DMS53 treated with DMSO at 0.1 percent for 48 hours (cell line): ENCODE measurements around the gene ARID4B.
"Not testable (repeated sequence)": the region's sequence is repeated elsewhere in the genome, so short reads cannot be mapped to it uniquely, and the experiment has no call there.

Experiments
- DNase-seq: peaks from one replicate; lab custom pipeline; 2025; ENCODE audit not compliant: unreplicated experiment; lab: John Stamatoyannopoulos, UW

ARID4B gene, protein sequence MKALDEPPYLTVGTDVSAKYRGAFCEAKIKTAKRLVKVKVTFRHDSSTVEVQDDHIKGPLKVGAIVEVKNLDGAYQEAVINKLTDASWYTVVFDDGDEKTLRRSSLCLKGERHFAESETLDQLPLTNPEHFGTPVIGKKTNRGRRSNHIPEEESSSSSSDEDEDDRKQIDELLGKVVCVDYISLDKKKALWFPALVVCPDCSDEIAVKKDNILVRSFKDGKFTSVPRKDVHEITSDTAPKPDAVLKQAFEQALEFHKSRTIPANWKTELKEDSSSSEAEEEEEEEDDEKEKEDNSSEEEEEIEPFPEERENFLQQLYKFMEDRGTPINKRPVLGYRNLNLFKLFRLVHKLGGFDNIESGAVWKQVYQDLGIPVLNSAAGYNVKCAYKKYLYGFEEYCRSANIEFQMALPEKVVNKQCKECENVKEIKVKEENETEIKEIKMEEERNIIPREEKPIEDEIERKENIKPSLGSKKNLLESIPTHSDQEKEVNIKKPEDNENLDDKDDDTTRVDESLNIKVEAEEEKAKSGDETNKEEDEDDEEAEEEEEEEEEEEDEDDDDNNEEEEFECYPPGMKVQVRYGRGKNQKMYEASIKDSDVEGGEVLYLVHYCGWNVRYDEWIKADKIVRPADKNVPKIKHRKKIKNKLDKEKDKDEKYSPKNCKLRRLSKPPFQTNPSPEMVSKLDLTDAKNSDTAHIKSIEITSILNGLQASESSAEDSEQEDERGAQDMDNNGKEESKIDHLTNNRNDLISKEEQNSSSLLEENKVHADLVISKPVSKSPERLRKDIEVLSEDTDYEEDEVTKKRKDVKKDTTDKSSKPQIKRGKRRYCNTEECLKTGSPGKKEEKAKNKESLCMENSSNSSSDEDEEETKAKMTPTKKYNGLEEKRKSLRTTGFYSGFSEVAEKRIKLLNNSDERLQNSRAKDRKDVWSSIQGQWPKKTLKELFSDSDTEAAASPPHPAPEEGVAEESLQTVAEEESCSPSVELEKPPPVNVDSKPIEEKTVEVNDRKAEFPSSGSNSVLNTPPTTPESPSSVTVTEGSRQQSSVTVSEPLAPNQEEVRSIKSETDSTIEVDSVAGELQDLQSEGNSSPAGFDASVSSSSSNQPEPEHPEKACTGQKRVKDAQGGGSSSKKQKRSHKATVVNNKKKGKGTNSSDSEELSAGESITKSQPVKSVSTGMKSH (N-terminal part only)

DNA sequence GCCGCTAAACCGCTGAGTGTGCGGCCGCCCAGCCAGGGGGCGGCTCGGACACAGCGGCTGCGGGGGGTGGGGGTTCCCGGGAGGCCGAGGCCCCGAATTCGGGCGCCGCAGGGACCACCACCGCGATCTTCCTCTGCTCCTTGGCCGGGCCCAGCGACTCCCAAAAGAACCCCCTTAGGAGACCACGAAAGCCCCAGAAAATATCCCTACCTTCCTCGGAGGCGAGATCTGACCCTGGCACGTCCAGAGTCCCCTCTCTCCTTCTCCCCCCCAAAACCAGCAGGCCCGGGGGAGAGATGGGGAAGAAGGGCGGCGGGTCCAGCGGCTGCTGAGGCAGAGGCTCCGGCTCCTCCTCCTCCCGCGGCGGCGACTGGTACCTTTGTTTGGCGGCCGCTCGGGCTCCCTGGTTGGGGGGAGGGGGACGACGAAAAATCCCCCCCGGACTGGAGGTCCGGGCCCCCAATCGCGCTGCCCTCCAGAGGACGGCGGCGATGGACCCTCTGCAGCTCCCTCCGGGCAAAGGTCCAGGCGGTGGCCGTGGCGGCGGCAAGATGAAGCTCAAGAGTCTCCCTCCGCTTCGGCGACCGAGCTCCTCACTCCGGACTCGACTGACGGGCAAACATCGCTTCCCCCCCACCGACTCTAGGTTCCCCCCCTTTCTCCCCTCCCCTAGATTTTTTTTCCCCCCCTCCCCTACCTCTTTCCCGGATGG, at the start of gene ARID4B:
Gene ARID4B, minus strand, starts transcription at position 621 of the 712 bp plus-strand sequence. CDS start 1,260 bp downstream, outside the sequence.
- DNase-seq, result no peak

DNA sequence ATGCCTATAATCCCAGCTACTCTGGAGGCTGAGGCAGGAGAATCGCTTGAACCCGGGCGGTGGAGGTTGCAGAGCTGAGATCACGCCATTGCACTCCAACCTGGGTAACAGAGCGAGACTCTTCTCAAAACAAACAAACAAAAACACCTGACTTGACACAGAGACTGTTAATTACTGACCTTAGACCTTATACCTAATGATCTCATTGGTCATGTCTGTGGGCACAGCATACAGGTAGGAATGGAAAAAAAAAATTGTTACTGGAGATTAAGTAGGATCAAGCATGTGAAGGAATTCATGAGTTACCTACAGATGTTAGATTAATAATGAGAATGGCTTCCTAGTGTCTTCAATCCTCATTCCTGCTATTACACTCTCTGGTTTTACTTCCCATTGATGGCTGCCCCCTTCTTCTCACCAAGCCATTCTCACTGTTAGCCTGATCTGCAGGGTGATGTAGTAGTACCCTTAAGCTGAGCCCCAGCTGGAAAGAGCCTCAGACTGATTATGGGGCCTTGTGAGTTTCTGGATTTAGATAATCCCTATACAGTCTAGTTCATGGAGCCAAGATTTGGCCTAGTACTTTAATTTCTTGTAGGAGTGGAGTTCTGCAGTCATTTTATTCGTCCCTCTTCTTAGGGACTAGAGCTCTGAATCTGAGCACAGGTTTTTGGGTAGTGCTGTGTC, 48.1 kb upstream of the ARID4B start:
- DNase-seq, result no peak

DNA sequence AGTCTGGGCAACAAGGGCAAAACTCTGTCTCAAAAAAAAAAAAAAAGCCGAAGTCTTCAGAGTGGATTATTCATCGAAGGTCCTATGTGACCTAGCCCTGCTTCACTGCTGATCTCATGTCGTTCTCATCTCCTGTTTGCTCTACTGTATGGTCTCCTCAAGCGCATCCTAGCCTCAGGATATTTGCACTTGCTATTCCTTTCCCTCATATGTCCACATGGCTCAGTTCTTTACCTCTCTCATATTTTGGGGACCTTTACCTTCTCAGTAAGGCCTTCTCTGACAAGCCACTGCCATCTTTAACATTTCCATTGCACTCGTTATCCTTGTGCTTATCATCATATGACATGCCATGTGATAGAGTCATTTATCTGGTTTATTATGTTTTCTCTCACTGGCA, 41.8 kb upstream of the ARID4B start:
- DNase-seq, result no peak

GRCh38 chr1:235368428-235368827, 40.4 kb upstream of the ARID4B start:
- DNase-seq, result no peak

- DNase-seq, result peak; percentile 97
Measured at GRCh38 chr1:235367000-235367908, 39.3 kb upstream of the ARID4B start, which contains the start of gene TBCE. TSS of gene TBCE (plus strand) at chr1:235367427. CDS start at chr1:235380050, 12,623 bp downstream.

- DNase-seq, result no peak
Measured at GRCh38 chr1:235366286-235366685, 38.3 kb upstream of the ARID4B start.

DNA sequence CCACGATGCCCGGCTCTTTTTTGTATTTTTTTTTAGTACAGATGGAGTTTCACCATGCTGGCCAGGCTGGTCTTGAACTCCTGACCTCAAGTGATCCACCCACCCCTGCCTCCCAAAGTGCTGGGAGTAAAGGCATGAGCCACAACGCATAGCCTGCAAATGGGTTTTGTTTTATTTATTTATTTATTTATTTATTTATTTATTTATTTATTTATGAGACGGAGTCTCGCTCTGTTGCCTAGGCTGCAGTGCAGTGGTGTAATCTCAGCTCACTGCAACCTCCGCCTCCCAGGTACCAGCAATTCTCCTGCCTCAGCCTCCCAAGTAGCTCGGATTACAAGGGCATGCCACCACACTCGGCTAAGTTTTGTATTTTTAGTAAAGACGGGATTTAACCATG, 36.2 kb upstream of the ARID4B start:
- DNase-seq, result not testable (repeated sequence)

DNA sequence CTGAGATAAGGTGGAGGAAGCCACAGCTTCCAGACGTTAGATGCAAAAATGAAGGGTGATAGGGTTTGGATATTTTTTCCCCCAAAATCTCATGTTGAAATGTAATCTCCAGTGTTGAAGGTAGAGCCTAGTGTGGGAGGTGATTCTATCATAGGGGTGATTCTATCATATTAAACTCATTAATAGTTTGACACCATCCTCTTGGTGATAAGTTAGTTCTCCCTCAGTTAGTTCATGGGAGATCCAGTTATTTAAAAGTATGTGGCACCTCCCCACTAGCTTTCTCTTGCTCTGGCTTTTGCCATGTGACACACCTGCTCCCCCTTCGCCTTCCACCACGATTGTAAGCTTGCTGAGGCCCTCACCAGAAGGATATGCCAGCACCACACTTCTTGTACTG, 30.9 kb upstream of the ARID4B start:
- DNase-seq, result no peak

DNA sequence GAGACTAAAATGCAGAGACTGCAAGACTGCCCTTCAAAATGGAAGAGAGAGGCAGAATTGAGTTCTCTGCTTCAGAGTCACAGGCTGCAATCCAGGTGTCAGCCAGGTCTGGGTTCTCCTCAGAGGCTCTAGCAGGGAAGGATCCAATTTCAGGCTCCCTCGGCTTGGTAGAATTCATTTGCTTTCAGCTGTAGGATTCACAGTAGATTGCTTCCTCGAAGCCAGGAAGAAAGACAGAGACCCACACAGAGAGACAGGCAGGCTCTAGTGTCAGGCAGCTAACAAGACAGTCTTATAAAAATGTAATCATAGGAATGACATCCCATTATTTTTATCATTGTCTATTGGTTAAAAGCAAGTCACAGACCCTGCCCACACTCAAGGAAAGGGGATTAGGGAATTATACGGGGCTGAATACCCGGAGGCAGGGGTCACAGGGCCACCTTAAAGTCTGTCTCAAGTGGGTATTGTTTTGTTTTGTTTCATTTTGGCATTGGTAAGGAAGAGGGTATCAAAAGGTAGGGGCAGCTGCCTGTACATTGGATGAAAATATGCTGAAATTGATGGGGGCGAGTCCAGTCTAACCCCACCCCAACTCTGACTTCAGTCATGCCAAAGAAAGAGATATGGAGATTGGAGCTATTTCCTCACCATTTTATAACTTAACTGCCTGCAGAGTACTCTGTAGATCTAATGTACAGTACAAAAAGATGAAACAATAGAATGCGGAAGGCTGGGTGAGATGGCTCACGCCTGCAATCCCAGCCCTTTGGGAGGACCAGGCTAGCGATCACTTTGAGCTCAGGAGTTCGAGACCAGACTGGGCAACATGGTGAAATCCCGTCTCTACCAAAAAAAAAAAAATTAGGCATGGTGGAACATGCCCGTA, 29.8 kb upstream of the ARID4B start:
- DNase-seq, result no peak

DNA sequence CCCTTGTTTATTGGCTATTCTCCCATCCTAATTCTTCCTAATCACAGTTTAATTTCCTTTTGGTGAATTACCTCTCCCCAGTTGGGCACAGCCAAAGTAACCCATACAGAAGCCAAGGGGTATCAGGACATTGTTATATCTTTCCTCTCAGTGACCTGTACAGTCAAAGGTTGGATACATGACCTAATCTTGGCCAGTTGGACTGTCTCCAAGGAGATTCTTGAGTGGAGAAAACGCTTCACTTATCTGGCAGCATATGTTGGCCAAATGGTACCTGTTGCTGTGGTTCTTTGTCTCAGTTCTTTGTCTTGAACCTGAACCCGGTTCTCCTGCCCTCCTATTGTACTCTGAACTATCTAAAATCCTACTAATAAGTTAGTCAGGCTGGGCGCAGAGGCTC, 23.9 kb upstream of the ARID4B start:
- no peak for DNase-seq

GRCh38 chr1:235351441-235351840, 23.5 kb upstream of the ARID4B start:
- DNase-seq, result no peak

DNA sequence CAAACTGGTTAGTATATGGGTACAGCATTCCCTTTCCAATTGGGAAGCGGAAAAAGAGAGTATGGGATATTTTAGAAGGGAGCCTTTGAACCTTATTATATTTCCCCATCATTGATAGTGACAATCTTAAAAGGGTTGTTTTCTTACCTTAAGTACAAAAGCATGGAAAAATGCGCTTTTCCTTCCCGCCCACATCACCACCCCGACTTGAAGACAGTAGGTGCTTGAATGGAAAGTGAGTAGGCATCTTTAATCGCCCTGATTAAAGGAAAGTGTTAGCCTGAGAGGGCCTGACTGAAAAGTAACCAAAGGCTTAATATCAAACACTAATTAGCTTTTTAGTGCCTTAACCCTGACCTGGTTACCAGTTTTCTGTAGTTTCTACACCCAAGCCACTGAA, 15.7 kb upstream of the ARID4B start:
- DNase-seq, result no peak

DNA sequence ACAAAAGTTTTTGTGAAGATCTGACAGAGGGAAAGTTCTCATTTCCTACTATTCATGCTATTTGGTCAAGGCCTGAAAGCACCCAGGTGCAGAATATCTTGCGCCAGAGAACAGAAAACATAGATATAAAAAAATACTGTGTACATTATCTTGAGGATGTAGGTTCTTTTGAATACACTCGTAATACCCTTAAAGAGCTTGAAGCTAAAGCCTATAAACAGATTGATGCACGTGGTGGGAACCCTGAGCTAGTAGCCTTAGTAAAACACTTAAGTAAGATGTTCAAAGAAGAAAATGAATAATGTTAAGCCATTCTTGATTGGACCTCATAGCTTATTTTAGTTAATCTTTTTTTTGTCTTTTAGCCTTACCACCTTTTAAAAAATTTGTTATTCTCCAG, 14.5 kb upstream of the ARID4B start:
- DNase-seq, result no peak

GRCh38 chr1:235342039-235342438, 14.1 kb upstream of the ARID4B start:
- DNase-seq, result no peak

DNA sequence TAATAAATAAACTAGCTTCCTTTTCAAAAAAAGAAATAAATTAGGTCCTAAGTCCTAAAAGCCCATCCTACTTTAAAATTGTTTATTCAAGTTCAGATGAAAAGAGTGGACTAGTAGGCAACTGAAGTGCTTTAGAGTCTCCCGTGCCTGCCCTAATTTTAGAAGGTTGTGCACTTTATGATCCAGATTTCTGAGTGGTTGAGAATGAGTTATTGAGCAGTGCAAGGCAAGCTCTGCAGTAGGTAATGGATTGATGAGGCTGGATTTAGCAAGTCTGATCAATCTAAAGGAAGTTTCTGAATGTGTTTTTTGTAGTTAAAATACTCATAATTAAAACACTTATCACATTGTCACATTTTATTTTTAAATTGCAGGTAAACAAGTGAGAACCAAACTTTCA, 13.4 kb upstream of the ARID4B start:
- DNase-seq, result no peak

DNA sequence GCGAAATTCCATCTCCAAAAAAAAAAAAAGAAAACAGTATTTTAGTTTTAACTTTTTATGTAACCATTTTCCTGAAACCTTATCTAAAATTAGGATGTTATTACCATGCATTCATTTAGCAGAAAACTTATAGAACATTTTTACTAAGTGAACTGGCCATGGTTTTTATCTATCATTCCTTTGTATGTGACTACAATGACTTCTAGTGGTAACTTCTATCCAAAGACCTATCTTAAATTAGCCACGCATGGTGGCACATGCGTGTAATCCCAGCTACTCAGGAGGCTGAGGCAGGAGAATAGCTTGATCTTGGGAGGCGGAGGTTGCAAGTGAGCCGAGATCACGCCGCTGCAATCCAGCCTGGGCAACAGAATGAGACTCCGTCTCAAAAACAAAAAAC, 11.8 kb upstream of the ARID4B start:
- DNase-seq, result no peak

GRCh38 chr1:235336903-235337302, 8.9 kb upstream of the ARID4B start:
- no peak for DNase-seq

GRCh38 chr1:235331401-235331800, 3.4 kb upstream of the ARID4B start:
- no peak for DNase-seq
